ENCODE results near the gene C1QC. TPM values are rescaled to one million over a fixed set of nuclear protein-coding genes. Genes with fewer than 3 reads are reported as not detected.

C1QC gene
- total and polyA plus RNA-seq, 11 donors, result 13.9 to 674 (median 50.0) TPM

- H3K4me3 ChIP-seq, result no peak overlapping the region
- H3K36me3 ChIP-seq, result no peaks in the 10 kb centered on the region
- intact Hi-C loops (cut with DNase I), result no loop called here
- no peak for TF ChIP-seq POLR2A (IDR thresholded peaks at IDR 0.05)
- TF ChIP-seq CTCF (IDR thresholded peaks at IDR 0.05), result no peak
- H3K27ac ChIP-seq, result no peak overlapping the region
- 31 to 39% (median 36%) methylated on average over 9 of the region's 9 CpGs for WGBS, 4 donors
- no peak for ATAC-seq
- no peaks in the 10 kb centered on the region for H3K4me1 ChIP-seq
- no peaks in the 10 kb centered on the region for H3K9me3 ChIP-seq
- no peak for DNase-seq
- peaks cover 0 to 89% (median 28%) of the 10 kb centered on the region in 9 donors for H3K27me3 ChIP-seq
Measured at GRCh38 chr1:22625262-22625925, 18.0 kb upstream of the C1QC start.

- Histone ChIP-seq H3K27ac (no peak overlapping the region), H3K9me3 (no peaks in the 10 kb centered on the region), H3K27me3 (peaks cover 0 to 79% (median 28%) of the 10 kb centered on the region in 9 donors), H3K4me3 (no peak overlapping the region), H3K36me3 (no peaks in the 10 kb centered on the region), H3K4me1 (no peaks in the 10 kb centered on the region)
- ATAC-seq (no peak), DNase-seq (no peak)
- intact Hi-C loops (cut with DNase I), result no loop called here
- 16 to 20% (median 19%) methylated on average over 8 to 20 of the region's 20 CpGs for WGBS, 4 donors
- no peak for TF ChIP-seq POLR2A (IDR thresholded peaks at IDR 0.05)
- no peak for TF ChIP-seq CTCF (IDR thresholded peaks at IDR 0.05)
Measured at GRCh38 chr1:22626237-22627157, 16.9 kb upstream of the C1QC start.

- no peak for ATAC-seq
- intact Hi-C loops (cut with DNase I), result no loop called here
- no peaks in the 10 kb centered on the region for H3K4me1 ChIP-seq
- H3K27ac ChIP-seq, result no peak overlapping the region
- H3K27me3 ChIP-seq, result peaks cover 0 to 73% (median 28%) of the 10 kb centered on the region in 9 donors
- no peak overlapping the region for H3K4me3 ChIP-seq
- no peak for DNase-seq
- no peaks in the 10 kb centered on the region for H3K36me3 ChIP-seq
- H3K9me3 ChIP-seq, result no peaks in the 10 kb centered on the region
- whole genome bisulfite sequencing, 4 donors, result 46 to 62% (median 53%) methylated on average over 4 to 5 of the region's 5 CpGs
- no peak for TF ChIP-seq CTCF (IDR thresholded peaks at IDR 0.05)
- no peak for TF ChIP-seq POLR2A (IDR thresholded peaks at IDR 0.05)
Measured at GRCh38 chr1:22627331-22627730, 16.1 kb upstream of the C1QC start.
